Spleen (tissue), 11 donors: Measurements from ENCODE around the gene FLT1. TPM values are rescaled to one million over a fixed set of nuclear protein-coding genes. Genes with fewer than 3 reads are reported as not detected.

Source experiments
- DNase-seq: peaks from one replicate; pipeline ENCODE4 v3.0.0-alpha.2; 2020
- H3K27ac ChIP-seq, 8 donors: fragments of 200-600 bp; sonication (generic) in 7 of 8; 1 replicate in 4 of 8; 2 replicates in 4 of 8; pipeline versions ENCODE4 v1.5.0 to v1.8.0; 2016 to 2021; ENCODE audit warnings: inconsistent platforms in 4 of 8, mild to moderate bottlenecking in 4 of 8, moderate library complexity in 1 of 8
- H3K27me3 ChIP-seq, 7 donors: fragments of 200-600 bp; sonication (generic) in 6 of 7; replicated peaks in 1 of 7; 1 replicate in 4 of 7; 2 replicates in 3 of 7; pipeline versions ENCODE4 v1.5.0 to v1.8.0; 2016 to 2021; ENCODE audit warnings: inconsistent platforms in 3 of 7, mild to moderate bottlenecking in 1 of 7
- H3K36me3 ChIP-seq, 6 donors: fragments of 200-600 bp; sonication (generic) in 5 of 6; 1 replicate in 4 of 6; 2 replicates in 2 of 6; pipeline versions ENCODE4 v1.5.0 to v1.8.0; 2016 to 2021; ENCODE audit warnings: inconsistent platforms in 2 of 6
- H3K4me1 ChIP-seq, 6 donors: fragments of 200-600 bp; sonication (generic) in 5 of 6; 1 replicate in 3 of 6; 2 replicates in 3 of 6; pipeline versions ENCODE4 v1.5.0 to v1.8.0; 2016 to 2021; ENCODE audit warnings: inconsistent platforms in 3 of 6
- H3K4me3 ChIP-seq, 8 donors: fragments of 200-600 bp; sonication (generic) in 7 of 8; 1 replicate in 4 of 8; 2 replicates in 4 of 8; pipeline versions ENCODE4 v1.5.0 to v1.8.0; 2016 to 2021; ENCODE audit warnings: inconsistent platforms in 4 of 8, mild to moderate bottlenecking in 4 of 8, moderate library complexity in 2 of 8
- H3K9me3 ChIP-seq, 8 donors: fragments of 200-600 bp; sonication (generic) in 7 of 8; 1 replicate in 4 of 8; 2 replicates in 4 of 8; pipeline versions ENCODE4 v1.5.0 to v1.8.0; 2016 to 2021; ENCODE audit warnings: inconsistent platforms in 4 of 8
- POLR2A ChIP-seq, 3 donors: fragments of 450-650 bp; IDR thresholded peaks; one replicate each; pipeline ENCODE4 v1.5.1; 2017; ENCODE audit warnings: antibody characterized with exemption in 3 of 3, mild to moderate bottlenecking in 1 of 3
- POLR2AphosphoS5 ChIP-seq, 3 donors: sonication (generic); formaldehyde crosslinking; IDR thresholded peaks; one replicate each; pipeline ENCODE4 v1.5.1; 2017; ENCODE audit warnings: antibody characterized with exemption in 3 of 3
- WGBS, 5 donors: extraction: QIAGEN DNeasy Blood & Tissue Kit in 3 of 5; methylation state at CpG; one replicate each; pipeline versions ENCODE4 v1.1.5 to v1.1.7; 2013 to 2018; 5-methylcytosine and 5-hydroxymethylcytosine counted together
- intact Hi-C: fragments of 100-400 bp; cut with DNase I; formaldehyde crosslinking; loops from one replicate; pipeline ENCODE4 v1.15.0; 2023; ENCODE audit warnings: low total_unique reads
- polyA plus RNA-seq, 3 donors: library from polyadenylated mRNA; stranded (reverse); fragments of 200-250 nt; gene quantifications; one replicate each; pipeline ENCODE4 v1.2.1, GENCODE V29; 2013
- total RNA-seq, 7 donors: library from RNA; depleted of rRNA in 3 of 7; stranded (reverse); fragments of >200 nt in 3 of 7; fragmentation: NEBNext Ultra II Directional in 4 of 7; extraction: Animal tissue kit (Norgen Biotek cat#: 25700) in 4 of 7; gene quantifications; one replicate each; pipeline versions ENCODE4 v1.1.0 to v1.2.1, GENCODE V29; 2016 to 2021
- TF ChIP-seq, protein P1 (sequence below), 11 experiments: fragments of 200-600 bp in 7 of 11; fragments of 450-650 bp in 4 of 11; sonication (generic) in 4 of 11; IDR thresholded peaks in 8 of 11; conservative IDR thresholded peaks in 3 of 11; 1 replicate in 7 of 11; 2 replicates in 4 of 11; pipeline versions ENCODE4 v1.4.0 to v1.8.0; 2016 to 2021; ENCODE audit warnings: antibody characterized with exemption in 11 of 11, inconsistent platforms in 4 of 11, mild to moderate bottlenecking in 1 of 11
- donor health status: healthy with polysubstance abuse.
- donor health status: DM: no; HTN: no; CAD: no; lungs with moderate emphysema.
- donor health status: DM: no; HTN: no; CAD: no.
- donor health status: Bipolar disorder and iron deficiency.
- donor health status: healthy.
- donor health status: DM: no; HTN: no; CAD: no.
- donor health status: DM: yes; HTN: yes; CAD: no.

The FLT1 gene
- total and polyA plus RNA-seq, 10 donors: 1.2 to 70.6 (median 55.4) TPM

DNA sequence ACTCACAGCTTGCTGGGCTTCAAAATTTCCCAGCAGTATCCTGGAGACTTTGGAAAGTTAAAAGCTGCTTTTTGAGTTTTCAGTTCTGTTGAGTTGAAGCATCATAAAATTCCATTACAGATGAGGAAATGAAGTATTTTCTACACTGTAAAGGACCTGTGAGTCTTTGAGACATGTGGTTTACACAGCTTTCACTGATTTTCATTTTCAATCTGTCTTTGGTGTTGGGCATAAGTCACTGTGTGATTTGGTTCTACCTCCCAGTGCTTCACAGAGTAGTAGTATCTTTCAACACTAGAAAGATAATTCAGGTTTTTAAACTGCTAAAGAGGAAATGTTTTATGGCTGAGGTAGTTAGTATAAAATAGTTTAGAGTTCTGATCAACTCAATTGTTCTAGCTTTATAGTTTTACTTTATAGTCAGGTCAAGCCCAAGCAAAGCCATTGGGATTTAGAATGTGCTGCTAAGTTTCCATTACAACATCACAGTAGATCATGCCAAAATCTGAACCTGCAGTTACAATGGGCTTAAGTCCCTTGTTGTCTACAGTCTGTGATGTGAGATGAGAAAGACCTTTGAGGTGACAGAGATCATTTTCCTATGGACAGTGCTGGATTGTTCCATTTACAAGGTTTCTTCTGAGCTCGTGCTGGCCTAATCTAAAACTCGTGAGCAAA lies 161.6 kb downstream of the FLT1 start:
- DNase-seq: no peak
- WGBS, 5 donors: 90 to 95% (median 93%) methylated on average over 2 of the region's 2 CpGs
- Histone ChIP-seq H3K36me3 (peaks cover 0 to 5% (median 0%) of the 10 kb centered on the region in 6 donors), H3K4me1 (peaks cover 0 to 19% (median 9%) of the 10 kb centered on the region in 6 donors), H3K9me3 (no peaks in the 10 kb centered on the region), H3K4me3 (no peak overlapping the region), H3K27ac (no peak overlapping the region), H3K27me3 (no peaks in the 10 kb centered on the region)
- intact Hi-C loops: no loop called here
- TF ChIP-seq, protein P1, sequence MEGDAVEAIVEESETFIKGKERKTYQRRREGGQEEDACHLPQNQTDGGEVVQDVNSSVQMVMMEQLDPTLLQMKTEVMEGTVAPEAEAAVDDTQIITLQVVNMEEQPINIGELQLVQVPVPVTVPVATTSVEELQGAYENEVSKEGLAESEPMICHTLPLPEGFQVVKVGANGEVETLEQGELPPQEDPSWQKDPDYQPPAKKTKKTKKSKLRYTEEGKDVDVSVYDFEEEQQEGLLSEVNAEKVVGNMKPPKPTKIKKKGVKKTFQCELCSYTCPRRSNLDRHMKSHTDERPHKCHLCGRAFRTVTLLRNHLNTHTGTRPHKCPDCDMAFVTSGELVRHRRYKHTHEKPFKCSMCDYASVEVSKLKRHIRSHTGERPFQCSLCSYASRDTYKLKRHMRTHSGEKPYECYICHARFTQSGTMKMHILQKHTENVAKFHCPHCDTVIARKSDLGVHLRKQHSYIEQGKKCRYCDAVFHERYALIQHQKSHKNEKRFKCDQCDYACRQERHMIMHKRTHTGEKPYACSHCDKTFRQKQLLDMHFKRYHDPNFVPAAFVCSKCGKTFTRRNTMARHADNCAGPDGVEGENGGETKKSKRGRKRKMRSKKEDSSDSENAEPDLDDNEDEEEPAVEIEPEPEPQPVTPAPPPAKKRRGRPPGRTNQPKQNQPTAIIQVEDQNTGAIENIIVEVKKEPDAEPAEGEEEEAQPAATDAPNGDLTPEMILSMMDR (IDR thresholded peaks at IDR 0.05 in 8 of 11, conservative IDR thresholded peaks at IDR 0.05 in 3 of 11): no peak
- TF ChIP-seq POLR2AphosphoS5 (IDR thresholded peaks at IDR 0.05) (no peak), POLR2A (IDR thresholded peaks at IDR 0.05) (no peak)

DNA sequence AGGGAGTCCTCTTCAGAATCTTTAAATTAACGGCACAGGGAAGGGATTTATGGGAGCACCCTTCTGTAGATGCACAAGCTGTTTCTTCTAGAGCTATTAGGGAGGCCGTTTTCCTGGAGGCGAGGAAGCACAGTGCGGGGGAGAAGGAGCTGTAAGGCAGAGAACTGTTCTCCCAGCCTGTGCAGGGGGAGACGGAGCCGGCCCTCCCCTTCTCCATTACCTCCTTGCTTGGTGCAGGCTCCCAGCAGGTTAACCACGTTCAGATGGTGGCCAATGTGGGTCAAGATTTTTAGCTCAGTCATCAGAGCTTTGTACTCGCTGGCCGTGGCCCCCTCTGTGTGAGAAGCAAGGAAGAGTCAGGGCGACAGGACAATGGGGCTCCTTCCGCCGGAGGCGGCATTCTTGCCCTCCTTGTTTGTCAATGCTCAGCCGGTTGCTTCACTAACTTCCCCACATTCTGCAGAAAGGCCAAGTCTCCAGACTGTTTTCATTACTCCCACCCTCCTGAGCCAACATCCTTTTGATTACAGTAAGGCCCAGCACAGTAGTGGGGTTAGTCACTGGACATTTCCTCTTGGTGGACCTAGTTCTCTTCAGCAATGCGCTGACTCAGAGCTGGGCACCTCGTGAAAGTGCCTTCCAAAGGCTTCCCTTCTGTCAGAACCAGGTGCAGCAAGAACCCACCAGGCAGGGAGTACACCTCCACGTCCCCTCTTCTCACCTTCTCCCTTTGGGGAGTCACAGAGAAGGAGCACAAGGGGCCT lies 165.4 kb downstream of the FLT1 start:
- intact Hi-C loops: loop anchor here (10.0 kb wide), 1 partner anchor 465 kb away; no protein-coding TSS in a partner anchor
- Histone ChIP-seq H3K27ac (peak overlapping the region in 2 of 8 donors; percentile 9 to 21), H3K36me3 (peaks cover 0 to 5% (median 0%) of the 10 kb centered on the region in 6 donors), H3K4me3 (no peak overlapping the region), H3K9me3 (no peaks in the 10 kb centered on the region), H3K4me1 (peaks cover 0 to 29% (median 11%) of the 10 kb centered on the region in 6 donors), H3K27me3 (no peaks in the 10 kb centered on the region)
- WGBS, 5 donors: 64 to 78% (median 72%) methylated on average over 16 to 17 of the region's 17 CpGs
- no peak for DNase-seq
- TF ChIP-seq, protein P1 (IDR thresholded peaks at IDR 0.05 in 8 of 11, conservative IDR thresholded peaks at IDR 0.05 in 3 of 11): no peak
- TF ChIP-seq POLR2A (IDR thresholded peaks at IDR 0.05) (no peak), POLR2AphosphoS5 (IDR thresholded peaks at IDR 0.05) (no peak)

DNA sequence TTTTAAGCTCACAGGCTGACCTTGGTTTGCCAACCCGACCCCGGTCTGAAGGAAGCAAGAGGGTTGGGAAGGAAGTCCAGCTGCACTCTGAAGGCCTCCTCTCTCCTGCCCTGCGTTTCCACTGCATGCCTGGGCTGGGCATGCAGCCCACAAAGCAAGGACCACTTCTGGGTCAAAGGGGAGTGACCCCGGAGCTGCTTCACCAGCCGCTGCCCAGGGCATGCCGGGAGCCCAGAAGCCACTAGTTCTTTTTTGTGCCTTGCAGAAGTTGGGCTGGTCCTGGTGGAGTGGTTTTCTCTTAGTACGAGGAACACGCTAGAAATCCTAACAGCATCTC lies 166.7 kb downstream of the FLT1 start:
- intact Hi-C loops: loop anchor here (10.0 kb wide), 1 partner anchor 467 kb away; no protein-coding TSS in a partner anchor
- H3K4me1 ChIP-seq: peaks cover 0 to 40% (median 20%) of the 10 kb centered on the region in 6 donors
- peak; percentile 51 to 74 (median 53) for TF ChIP-seq POLR2AphosphoS5 (IDR thresholded peaks at IDR 0.05)
- TF ChIP-seq, protein P1 (IDR thresholded peaks at IDR 0.05 in 8 of 11, conservative IDR thresholded peaks at IDR 0.05 in 3 of 11): no peak
- WGBS, 5 donors: 58 to 78% (median 66%) methylated on average over 8 of the region's 8 CpGs
- H3K27me3 ChIP-seq: no peaks in the 10 kb centered on the region
- H3K9me3 ChIP-seq: no peaks in the 10 kb centered on the region
- H3K27ac ChIP-seq: peak overlapping the region in 6 of 8 donors; percentile 40 to 69 (median 60)
- no peak for DNase-seq
- peaks cover 0 to 5% (median 0%) of the 10 kb centered on the region in 6 donors for H3K36me3 ChIP-seq
- H3K4me3 ChIP-seq: peak overlapping the region in 1 of 8 donors; percentile 16
